HEK293 (cell line): Measurements from ENCODE around the gene TMEM170B.

Experiments used
- BCL11B ChIP-seq: fragments of 450-650 bp; formaldehyde crosslinking; IDR thresholded peaks from 2 replicates; pipeline ENCODE4 v1.5.1; 2016; ENCODE audit warnings: low read depth, missing biosample characterization, missing genetic modification characterization
- PBX3 ChIP-seq: sonication (generic); formaldehyde crosslinking; IDR thresholded peaks from 2 replicates; pipeline ENCODE4 v1.8.1; 2022; ENCODE audit warnings: mild to moderate bottlenecking, moderate library complexity, missing genetic modification reagents
- REST ChIP-seq: fragments of 450-650 bp; formaldehyde crosslinking; IDR thresholded peaks from 2 replicates; pipeline ENCODE4 v1.5.1; 2016; ENCODE audit warnings: missing biosample characterization, missing genetic modification characterization
- YY1 ChIP-seq: fragments of 450-650 bp; formaldehyde crosslinking; IDR thresholded peaks from 2 replicates; pipeline ENCODE4 v1.5.1; 2018; ENCODE audit warnings: missing biosample characterization, missing genetic modification characterization
- ZFP37 ChIP-seq: fragments of 450-650 bp; formaldehyde crosslinking; IDR thresholded peaks from 2 replicates; pipeline ENCODE4 v1.5.1; 2016; ENCODE audit warnings: missing biosample characterization, missing genetic modification characterization
- ZFP41 ChIP-seq: fragments of 450-650 bp; formaldehyde crosslinking; IDR thresholded peaks from 2 replicates; pipeline ENCODE4 v1.5.1; 2016; ENCODE audit warnings: missing biosample characterization, missing genetic modification characterization, borderline replicate concordance
- ZNF274 ChIP-seq, 2 experiments: fragments of 200-500 bp in 1 of 2; fragments of 450-650 bp in 1 of 2; sonication (Bioruptor generic) in 1 of 2; formaldehyde crosslinking in 1 of 2; IDR thresholded peaks; 2 replicates each; pipeline versions ENCODE4 v1.5.1 to v1.6.1; 2014 to 2016; ENCODE audit warnings: borderline replicate concordance in 1 of 2, inconsistent platforms in 1 of 2, low read length in 1 of 2, missing biosample characterization in 1 of 2, missing genetic modification characterization in 1 of 2
- ZNF292 ChIP-seq: fragments of 450-650 bp; formaldehyde crosslinking; IDR thresholded peaks from 2 replicates; pipeline ENCODE4 v1.5.1; 2016; ENCODE audit warnings: low read depth, missing biosample characterization, missing genetic modification characterization, borderline replicate concordance
- ZNF548 ChIP-seq: fragments of 450-650 bp; formaldehyde crosslinking; IDR thresholded peaks from 2 replicates; pipeline ENCODE4 v1.5.1; 2016; ENCODE audit warnings: missing biosample characterization, missing genetic modification characterization
- ZNF558 ChIP-seq: fragments of 450-650 bp; formaldehyde crosslinking; IDR thresholded peaks from 2 replicates; pipeline ENCODE4 v1.5.1; 2016; ENCODE audit warnings: missing biosample characterization, missing genetic modification characterization
- ZNF707 ChIP-seq: fragments of 450-650 bp; formaldehyde crosslinking; IDR thresholded peaks from 2 replicates; pipeline ENCODE4 v1.5.1; 2016; ENCODE audit warnings: missing biosample characterization, missing genetic modification characterization
- TF ChIP-seq, protein P1 (sequence below): fragments of 450-650 bp; formaldehyde crosslinking; IDR thresholded peaks from 2 replicates; pipeline ENCODE4 v1.5.1; 2016; ENCODE audit warnings: missing biosample characterization, missing genetic modification characterization
- TF ChIP-seq, protein P2 (sequence below): fragments of 450-650 bp; formaldehyde crosslinking; IDR thresholded peaks from 2 replicates; pipeline ENCODE4 v1.5.1; 2016; ENCODE audit warnings: missing biosample characterization, missing genetic modification characterization

- TF ChIP-seq PBX3 (CRISPR knock-in tag) = no peak
- TF ChIP-seq, protein P1, sequence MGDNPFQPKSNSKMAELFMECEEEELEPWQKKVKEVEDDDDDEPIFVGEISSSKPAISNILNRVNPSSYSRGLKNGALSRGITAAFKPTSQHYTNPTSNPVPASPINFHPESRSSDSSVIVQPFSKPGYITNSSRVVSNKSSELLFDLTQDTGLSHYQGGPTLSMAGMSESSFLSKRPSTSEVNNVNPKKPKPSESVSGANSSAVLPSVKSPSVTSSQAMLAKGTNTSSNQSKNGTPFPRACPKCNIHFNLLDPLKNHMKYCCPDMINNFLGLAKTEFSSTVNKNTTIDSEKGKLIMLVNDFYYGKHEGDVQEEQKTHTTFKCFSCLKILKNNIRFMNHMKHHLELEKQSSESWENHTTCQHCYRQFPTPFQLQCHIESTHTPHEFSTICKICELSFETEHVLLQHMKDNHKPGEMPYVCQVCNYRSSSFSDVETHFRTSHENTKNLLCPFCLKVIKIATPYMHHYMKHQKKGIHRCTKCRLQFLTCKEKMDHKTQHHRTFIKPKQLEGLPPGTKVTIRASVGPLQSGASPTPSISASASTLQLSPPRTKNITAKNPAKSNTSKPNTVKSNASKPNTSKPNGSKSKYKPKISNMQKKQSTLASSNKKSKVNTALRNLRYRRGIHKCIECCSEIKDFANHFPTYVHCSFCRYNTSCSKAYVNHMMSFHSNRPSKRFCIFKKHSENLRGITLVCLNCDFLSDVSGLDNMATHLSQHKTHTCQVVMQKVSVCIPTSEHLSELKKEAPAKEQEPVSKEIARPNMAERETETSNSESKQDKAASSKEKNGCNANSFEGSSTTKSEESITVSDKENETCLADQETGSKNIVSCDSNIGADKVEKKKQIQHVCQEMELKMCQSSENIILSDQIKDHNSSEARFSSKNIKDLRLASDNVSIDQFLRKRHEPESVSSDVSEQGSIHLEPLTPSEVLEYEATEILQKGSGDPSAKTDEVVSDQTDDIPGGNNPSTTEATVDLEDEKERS (tag by site-specific recombination) = no peak
- no peak for TF ChIP-seq ZNF292 (tag by site-specific recombination)
- TF ChIP-seq, protein P2, sequence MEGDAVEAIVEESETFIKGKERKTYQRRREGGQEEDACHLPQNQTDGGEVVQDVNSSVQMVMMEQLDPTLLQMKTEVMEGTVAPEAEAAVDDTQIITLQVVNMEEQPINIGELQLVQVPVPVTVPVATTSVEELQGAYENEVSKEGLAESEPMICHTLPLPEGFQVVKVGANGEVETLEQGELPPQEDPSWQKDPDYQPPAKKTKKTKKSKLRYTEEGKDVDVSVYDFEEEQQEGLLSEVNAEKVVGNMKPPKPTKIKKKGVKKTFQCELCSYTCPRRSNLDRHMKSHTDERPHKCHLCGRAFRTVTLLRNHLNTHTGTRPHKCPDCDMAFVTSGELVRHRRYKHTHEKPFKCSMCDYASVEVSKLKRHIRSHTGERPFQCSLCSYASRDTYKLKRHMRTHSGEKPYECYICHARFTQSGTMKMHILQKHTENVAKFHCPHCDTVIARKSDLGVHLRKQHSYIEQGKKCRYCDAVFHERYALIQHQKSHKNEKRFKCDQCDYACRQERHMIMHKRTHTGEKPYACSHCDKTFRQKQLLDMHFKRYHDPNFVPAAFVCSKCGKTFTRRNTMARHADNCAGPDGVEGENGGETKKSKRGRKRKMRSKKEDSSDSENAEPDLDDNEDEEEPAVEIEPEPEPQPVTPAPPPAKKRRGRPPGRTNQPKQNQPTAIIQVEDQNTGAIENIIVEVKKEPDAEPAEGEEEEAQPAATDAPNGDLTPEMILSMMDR = no peak
- no peak for TF ChIP-seq ZNF558
- TF ChIP-seq YY1 = no peak
- no peak for TF ChIP-seq BCL11B (tag by site-specific recombination)
- no peak for TF ChIP-seq ZFP37 (tag by site-specific recombination)
- no peak for TF ChIP-seq ZFP41 (tag by site-specific recombination)
- no peak for TF ChIP-seq ZNF707
- no peak for TF ChIP-seq ZNF274 (IDR thresholded peaks at IDR 0.05; ENCODE audit: low read length)
- no peak for TF ChIP-seq ZNF274 (tag by site-specific recombination; IDR thresholded peaks at IDR 0.05; ENCODE audit: borderline replicate concordance)
- no peak for TF ChIP-seq REST (tag by site-specific recombination)
- TF ChIP-seq ZNF548 (tag by site-specific recombination) = no peak
These were observed 58.4 kb downstream of the TMEM170B start for GRCh38 chr6:11595903-11596302.
